K562 (cell line): ENCODE results near the gene FAM174C. TPM values are rescaled to one million over a fixed set of nuclear protein-coding genes. Genes with fewer than 3 reads are reported as not detected.
A peak's percentile ranks its signal among the peaks of the same experiment; 100 is the strongest.

Experiments used
- CBX8 ChIP-seq: fragments of 200-600 bp; sonication (generic); IDR thresholded peaks from 2 replicates; pipeline ENCODE4 v1.6.1; 2012; ENCODE audit warnings: borderline replicate concordance, mixed run types, low read depth, mild to moderate bottlenecking, moderate library complexity, mixed read lengths, low read length, control low read depth, inconsistent platforms; ENCODE audit not compliant: poor library complexity, severe bottlenecking; ENCODE audit errors: extremely low read depth
- E2F5 ChIP-seq: sonication (generic); formaldehyde crosslinking; IDR thresholded peaks from 2 replicates; pipeline ENCODE4 v1.8.0; 2022; ENCODE audit warnings: mild to moderate bottlenecking, missing genetic modification reagents
- EZH2 ChIP-seq: IDR thresholded peaks from 2 replicates; pipeline ENCODE4 v1.6.1; 2012; ENCODE audit warnings: low read depth, mild to moderate bottlenecking, inconsistent platforms, low read length, borderline replicate concordance
- GTF2E2 ChIP-seq: fragments of 200-800 bp; sonication (Bioruptor generic); IDR thresholded peaks from 2 replicates; pipeline ENCODE4 v1.6.1; 2016; ENCODE audit warnings: missing genetic modification characterization, missing compliant biosample characterization
- HDAC8 ChIP-seq: fragments of 450-650 bp; IDR thresholded peaks from 2 replicates; pipeline ENCODE4 v1.6.1; 2016; ENCODE audit warnings: mild to moderate bottlenecking, missing genetic modification characterization, moderate library complexity, missing compliant biosample characterization
- HMGN3 ChIP-seq: IDR thresholded peaks from 2 replicates; pipeline ENCODE4 v1.6.1; 2011; ENCODE audit warnings: borderline replicate concordance, low read depth, mild to moderate bottlenecking, mixed read lengths, low read length; ENCODE audit not compliant: insufficient read length; ENCODE audit errors: extremely low read depth
- L3MBTL2 ChIP-seq: fragments of 450-650 bp; IDR thresholded peaks from 2 replicates; pipeline ENCODE4 v1.6.1; 2016; ENCODE audit warnings: mild to moderate bottlenecking, moderate library complexity
- MTA3 ChIP-seq: fragments of 450-650 bp; formaldehyde crosslinking; IDR thresholded peaks from 2 replicates; pipeline ENCODE4 v1.6.1; 2017; ENCODE audit warnings: mild to moderate bottlenecking, borderline replicate concordance
- SMAD2 ChIP-seq: fragments of 150-350 bp; IDR thresholded peaks from 2 replicates; pipeline ENCODE4 v1.6.1; 2014; ENCODE audit warnings: low read depth, mild to moderate bottlenecking, low read length
- THAP7 ChIP-seq: fragments of 250-450 bp; sonication (Bioruptor Pico); IDR thresholded peaks from 2 replicates; pipeline ENCODE4 v1.5.0; 2021
- TOE1 ChIP-seq, 2 experiments: fragments of 450-650 bp in 1 of 2; sonication (generic) in 1 of 2; formaldehyde crosslinking in 1 of 2; IDR thresholded peaks; 2 replicates each; pipeline versions ENCODE4 v1.7.1 to v1.8.0; 2016 to 2022; ENCODE audit warnings: borderline replicate concordance in 2 of 2, mild to moderate bottlenecking in 2 of 2, antibody characterized with exemption in 1 of 2, inconsistent platforms in 1 of 2, low read depth in 1 of 2, missing genetic modification reagents in 1 of 2, moderate library complexity in 1 of 2
- USF1 ChIP-seq: sonication (generic); formaldehyde crosslinking; IDR thresholded peaks from 2 replicates; pipeline ENCODE4 v1.9.0; 2022; ENCODE audit warnings: mild to moderate bottlenecking, missing genetic modification reagents
- ZNF507 ChIP-seq: conservative IDR thresholded peaks from 2 replicates; pipeline ENCODE4 v1.6.1; 2017; ENCODE audit warnings: missing genetic modification characterization, missing compliant biosample characterization
- ZNF699 ChIP-seq: fragments of 250-450 bp; sonication (Bioruptor Pico); IDR thresholded peaks from 2 replicates; pipeline ENCODE4 v1.8.0; 2021; ENCODE audit warnings: mild to moderate bottlenecking, moderate library complexity; ENCODE audit not compliant: insufficient replicate concordance
- polyA plus RNA-seq, 8 experiments: library from polyadenylated mRNA; depleted of rRNA in 4 of 8; stranded (reverse) in 5 of 8; unstranded in 3 of 8; fragments of >200 nt; fragmentation: Nextera tagmentation in 2 of 8; fragmentation: Illumina TruSeq in 1 of 8; extraction: Ambion mirVana in 2 of 8; extraction: Trizol in 1 of 8; gene quantifications; 2 replicates each; pipeline versions ENCODE4 v1.2.1 to v1.2.3, GENCODE V29; 2011 to 2014; ENCODE audit warnings: inconsistent platforms in 1 of 8, missing spikeins in 1 of 8
- total RNA-seq, 7 experiments: library from RNA; depleted of rRNA in 6 of 7; stranded (reverse); fragments of >200 nt in 6 of 7; fragmentation: Illumina TruSeq in 2 of 7; extraction: Trizol in 2 of 7; gene quantifications; 2 replicates each; pipeline versions ENCODE4 v1.2.1 to v1.2.3, GENCODE V29; 2011 to 2021; ENCODE audit warnings: low replicate concordance in 1 of 7
- TF ChIP-seq, protein P1 (sequence below), 3 experiments: fragments of 200-800 bp in 1 of 3; fragments of 250-450 bp in 1 of 3; fragments of 450-650 bp in 1 of 3; sonication (Bioruptor Pico) in 1 of 3; sonication (Bioruptor generic) in 1 of 3; formaldehyde crosslinking in 1 of 3; IDR thresholded peaks; 2 replicates each; pipeline versions ENCODE4 v1.6.1 to v1.8.0; 2016 to 2022; ENCODE audit warnings: mild to moderate bottlenecking in 2 of 3, missing genetic modification characterization in 2 of 3, missing compliant biosample characterization in 1 of 3, moderate library complexity in 1 of 3
- TF ChIP-seq, protein P2 (sequence below): IDR thresholded peaks from 2 replicates; pipeline ENCODE4 v1.6.1; 2011; ENCODE audit warnings: borderline replicate concordance, low read depth, mild to moderate bottlenecking, moderate library complexity, low read length; ENCODE audit not compliant: insufficient read depth, poor library complexity, severe bottlenecking

FAM174C gene
- total and polyA plus RNA-seq, 9 of the 15 experiments (the other 6 are each of a cell fraction or from before 2014, with no cell fraction given), result 0.66 to 89.6 (median 20.3) TPM

GRCh38 chr19:1274852-1275259, 474 bp upstream of the FAM174C start (continued):
- peak; percentile 24; the same call in 1 of the 2 replicates for TF ChIP-seq TOE1 (IDR thresholded peaks at IDR 0.05; ENCODE audit: borderline replicate concordance)
- no peak for TF ChIP-seq TOE1 (CRISPR knock-in tag; IDR thresholded peaks at IDR 0.05; ENCODE audit: borderline replicate concordance, low read depth)
- TF ChIP-seq E2F5 (CRISPR knock-in tag), result no peak
- 0 out of 2 replicates have a peak, but pooled peaks have one; percentile 85 for TF ChIP-seq GTF2E2 (tag)
- no peak for TF ChIP-seq ZNF699 (CRISPR knock-in tag)
- no peak for TF ChIP-seq ZNF507 (tag)
- no peak for TF ChIP-seq SMAD2
- no peak for TF ChIP-seq USF1 (CRISPR knock-in tag)
- TF ChIP-seq HDAC8 (tag), result peak; percentile 61; the same call in 1 of the 2 replicates
- no peak; the same call in 1 of the 2 replicates for TF ChIP-seq L3MBTL2
- no peak for TF ChIP-seq CBX8
- peak; percentile 27 for TF ChIP-seq HMGN3
- TF ChIP-seq MTA3, result no peak
- TF ChIP-seq, protein P1, sequence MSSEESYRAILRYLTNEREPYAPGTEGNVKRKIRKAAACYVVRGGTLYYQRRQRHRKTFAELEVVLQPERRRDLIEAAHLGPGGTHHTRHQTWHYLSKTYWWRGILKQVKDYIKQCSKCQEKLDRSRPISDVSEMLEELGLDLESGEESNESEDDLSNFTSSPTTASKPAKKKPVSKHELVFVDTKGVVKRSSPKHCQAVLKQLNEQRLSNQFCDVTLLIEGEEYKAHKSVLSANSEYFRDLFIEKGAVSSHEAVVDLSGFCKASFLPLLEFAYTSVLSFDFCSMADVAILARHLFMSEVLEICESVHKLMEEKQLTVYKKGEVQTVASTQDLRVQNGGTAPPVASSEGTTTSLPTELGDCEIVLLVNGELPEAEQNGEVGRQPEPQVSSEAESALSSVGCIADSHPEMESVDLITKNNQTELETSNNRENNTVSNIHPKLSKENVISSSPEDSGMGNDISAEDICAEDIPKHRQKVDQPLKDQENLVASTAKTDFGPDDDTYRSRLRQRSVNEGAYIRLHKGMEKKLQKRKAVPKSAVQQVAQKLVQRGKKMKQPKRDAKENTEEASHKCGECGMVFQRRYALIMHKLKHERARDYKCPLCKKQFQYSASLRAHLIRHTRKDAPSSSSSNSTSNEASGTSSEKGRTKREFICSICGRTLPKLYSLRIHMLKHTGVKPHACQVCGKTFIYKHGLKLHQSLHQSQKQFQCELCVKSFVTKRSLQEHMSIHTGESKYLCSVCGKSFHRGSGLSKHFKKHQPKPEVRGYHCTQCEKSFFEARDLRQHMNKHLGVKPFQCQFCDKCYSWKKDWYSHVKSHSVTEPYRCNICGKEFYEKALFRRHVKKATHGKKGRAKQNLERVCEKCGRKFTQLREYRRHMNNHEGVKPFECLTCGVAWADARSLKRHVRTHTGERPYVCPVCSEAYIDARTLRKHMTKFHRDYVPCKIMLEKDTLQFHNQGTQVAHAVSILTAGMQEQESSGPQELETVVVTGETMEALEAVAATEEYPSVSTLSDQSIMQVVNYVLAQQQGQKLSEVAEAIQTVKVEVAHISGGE (CRISPR knock-in tag; IDR thresholded peaks at IDR 0.05), result peak in 1 of 3 experiments; percentile 32; a peak in 1 of 6 replicates
- TF ChIP-seq, protein P2, sequence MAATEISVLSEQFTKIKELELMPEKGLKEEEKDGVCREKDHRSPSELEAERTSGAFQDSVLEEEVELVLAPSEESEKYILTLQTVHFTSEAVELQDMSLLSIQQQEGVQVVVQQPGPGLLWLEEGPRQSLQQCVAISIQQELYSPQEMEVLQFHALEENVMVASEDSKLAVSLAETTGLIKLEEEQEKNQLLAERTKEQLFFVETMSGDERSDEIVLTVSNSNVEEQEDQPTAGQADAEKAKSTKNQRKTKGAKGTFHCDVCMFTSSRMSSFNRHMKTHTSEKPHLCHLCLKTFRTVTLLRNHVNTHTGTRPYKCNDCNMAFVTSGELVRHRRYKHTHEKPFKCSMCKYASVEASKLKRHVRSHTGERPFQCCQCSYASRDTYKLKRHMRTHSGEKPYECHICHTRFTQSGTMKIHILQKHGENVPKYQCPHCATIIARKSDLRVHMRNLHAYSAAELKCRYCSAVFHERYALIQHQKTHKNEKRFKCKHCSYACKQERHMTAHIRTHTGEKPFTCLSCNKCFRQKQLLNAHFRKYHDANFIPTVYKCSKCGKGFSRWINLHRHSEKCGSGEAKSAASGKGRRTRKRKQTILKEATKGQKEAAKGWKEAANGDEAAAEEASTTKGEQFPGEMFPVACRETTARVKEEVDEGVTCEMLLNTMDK, result no peak
- no peak for TF ChIP-seq EZH2
- TF ChIP-seq THAP7, result 0 out of 2 replicates have a peak, but pooled peaks have one; percentile 33
